Transverse colon (tissue), 4 donors: ENCODE results near the gene SRPRB. TPM values are rescaled to one million over a fixed set of nuclear protein-coding genes. Genes with fewer than 3 reads are reported as not detected.

Experiments used
- DNase-seq: peaks from one replicate; pipeline ENCODE4 v3.0.0-alpha.2; 2019
- H3K27ac ChIP-seq, 4 donors: fragments of 200-600 bp; sonication (generic); 2 replicates each; pipeline ENCODE4 v1.5.1; 2016 to 2018; ENCODE audit warnings: inconsistent platforms in 4 of 4
- H3K27me3 ChIP-seq: fragments of 200-600 bp; sonication (generic); 2 replicates; pipeline ENCODE4 v1.5.1; 2017; ENCODE audit warnings: inconsistent platforms
- H3K36me3 ChIP-seq, 4 donors: fragments of 200-600 bp; sonication (generic); 2 replicates each; pipeline ENCODE4 v1.5.1; 2017 to 2019; ENCODE audit warnings: inconsistent platforms in 4 of 4
- H3K4me1 ChIP-seq, 4 donors: fragments of 200-600 bp; sonication (generic); 2 replicates each; pipeline ENCODE4 v1.5.1; 2017 to 2020; ENCODE audit warnings: inconsistent platforms in 4 of 4
- H3K4me3 ChIP-seq, 4 donors: fragments of 200-600 bp; sonication (generic); 1 replicate in 1 of 4; 2 replicates in 3 of 4; pipeline versions ENCODE4 v1.5.1 to v1.6.1; 2017 to 2019; ENCODE audit warnings: inconsistent platforms in 4 of 4
- H3K9me3 ChIP-seq, 2 donors: fragments of 200-600 bp; sonication (generic); 2 replicates each; pipeline ENCODE4 v1.5.1; 2017 to 2019; ENCODE audit warnings: inconsistent platforms in 2 of 2
- CTCF ChIP-seq, 5 experiments: fragments of 200-600 bp in 3 of 5; fragments of 450-650 bp in 2 of 5; sonication (generic) in 3 of 5; IDR thresholded peaks; 1 replicate in 2 of 5; 2 replicates in 3 of 5; pipeline ENCODE4 v1.5.1; 2016 to 2017; ENCODE audit warnings: antibody characterized with exemption in 5 of 5, inconsistent platforms in 3 of 5, mild to moderate bottlenecking in 2 of 5, moderate library complexity in 1 of 5
- EP300 ChIP-seq: sonication (generic); formaldehyde crosslinking; IDR thresholded peaks from one replicate; pipeline ENCODE4 v1.6.1; 2017; ENCODE audit warnings: antibody characterized with exemption, low read depth
- POLR2A ChIP-seq: fragments of 450-650 bp; IDR thresholded peaks from one replicate; pipeline ENCODE4 v1.6.1; 2016; ENCODE audit warnings: antibody characterized with exemption, mild to moderate bottlenecking, moderate library complexity
- POLR2AphosphoS5 ChIP-seq, 3 donors: sonication (generic); formaldehyde crosslinking; IDR thresholded peaks; one replicate each; pipeline ENCODE4 v1.6.1; 2016; ENCODE audit warnings: antibody characterized with exemption in 3 of 3
- WGBS, 2 donors: methylation state at CpG; one replicate each; pipeline ENCODE4 v1.1.5; 2018; ENCODE audit warnings: low coverage in 1 of 2; 5-methylcytosine and 5-hydroxymethylcytosine counted together
- in situ Hi-C, 4 donors: fragments of 200-750 bp; cut with MboI; loops; one replicate each; pipeline versions ENCODE4 v1.15.0 to v1.15.1; 2017; ENCODE audit warnings: low sequenced_read_pairs in 3 of 4, low pct_ligation_motif_present in 1 of 4, low pct_unique_long_range_greater_than_20kb in 1 of 4
- intact Hi-C: fragments of 100-400 bp; cut with DNase I; formaldehyde crosslinking; loops from one replicate; pipeline ENCODE4 v1.15.1; 2023; ENCODE audit warnings: low total_unique reads
- total RNA-seq, 4 donors: library from RNA; depleted of rRNA; stranded (reverse); fragments of >200 nt; gene quantifications; one replicate each; pipeline ENCODE4 v1.1.0, GENCODE V29; 2016

Gene SRPRB
- total RNA-seq, 4 donors from 2014 or later: 1.5 to 14.6 (median 8.1) TPM

GRCh38 chr3:133761605-133762484 is 43.8 kb upstream of the SRPRB start:
- DNase-seq: no peak
- TF ChIP-seq EP300 (no peak), CTCF (IDR thresholded peaks at IDR 0.05) (no peak), POLR2A (no peak), POLR2AphosphoS5 (IDR thresholded peaks at IDR 0.05) (no peak)
- in situ Hi-C loops (no loop called here), intact Hi-C loops (no loop called here)
- no peaks in the 10 kb centered on the region for H3K36me3 ChIP-seq
- WGBS, 2 donors: 59 to 62% methylated on average over 5 to 6 of the region's 6 CpGs
- no peaks in the 10 kb centered on the region for H3K27me3 ChIP-seq
- no peaks in the 10 kb centered on the region for H3K9me3 ChIP-seq
- no peak overlapping the region for H3K4me3 ChIP-seq
- no peaks in the 10 kb centered on the region for H3K4me1 ChIP-seq
- H3K27ac ChIP-seq: no peak overlapping the region

DNA sequence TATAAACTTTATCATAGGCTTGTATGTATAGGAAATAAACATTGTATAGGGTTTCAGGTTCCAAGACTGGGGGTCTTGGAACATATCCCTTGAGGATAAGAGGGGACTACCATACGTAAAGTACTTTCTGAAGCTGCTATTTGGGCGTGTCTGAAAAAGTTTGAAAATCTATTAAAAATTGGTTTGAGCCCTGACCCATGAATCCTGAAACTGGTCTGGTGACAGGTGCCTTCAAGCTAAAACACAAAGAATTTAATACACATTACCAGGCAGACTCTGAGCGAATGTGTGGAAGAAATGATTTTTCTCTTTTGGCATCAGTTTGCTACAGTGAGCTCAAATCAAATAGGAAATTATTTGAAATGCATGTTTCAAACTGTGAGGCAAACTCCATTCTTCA is 43.1 kb upstream of the SRPRB start:
- Histone ChIP-seq H3K4me3 (no peak overlapping the region), H3K36me3 (no peaks in the 10 kb centered on the region), H3K9me3 (no peaks in the 10 kb centered on the region), H3K27ac (no peak overlapping the region), H3K27me3 (no peaks in the 10 kb centered on the region), H3K4me1 (no peaks in the 10 kb centered on the region)
- in situ Hi-C loops: no loop called here
- intact Hi-C loops: no loop called here
- DNase-seq: no peak
- 70 to 76% methylated on average over 3 of the region's 3 CpGs for WGBS, 2 donors
- TF ChIP-seq POLR2A (no peak), POLR2AphosphoS5 (IDR thresholded peaks at IDR 0.05) (no peak), EP300 (no peak)

DNA sequence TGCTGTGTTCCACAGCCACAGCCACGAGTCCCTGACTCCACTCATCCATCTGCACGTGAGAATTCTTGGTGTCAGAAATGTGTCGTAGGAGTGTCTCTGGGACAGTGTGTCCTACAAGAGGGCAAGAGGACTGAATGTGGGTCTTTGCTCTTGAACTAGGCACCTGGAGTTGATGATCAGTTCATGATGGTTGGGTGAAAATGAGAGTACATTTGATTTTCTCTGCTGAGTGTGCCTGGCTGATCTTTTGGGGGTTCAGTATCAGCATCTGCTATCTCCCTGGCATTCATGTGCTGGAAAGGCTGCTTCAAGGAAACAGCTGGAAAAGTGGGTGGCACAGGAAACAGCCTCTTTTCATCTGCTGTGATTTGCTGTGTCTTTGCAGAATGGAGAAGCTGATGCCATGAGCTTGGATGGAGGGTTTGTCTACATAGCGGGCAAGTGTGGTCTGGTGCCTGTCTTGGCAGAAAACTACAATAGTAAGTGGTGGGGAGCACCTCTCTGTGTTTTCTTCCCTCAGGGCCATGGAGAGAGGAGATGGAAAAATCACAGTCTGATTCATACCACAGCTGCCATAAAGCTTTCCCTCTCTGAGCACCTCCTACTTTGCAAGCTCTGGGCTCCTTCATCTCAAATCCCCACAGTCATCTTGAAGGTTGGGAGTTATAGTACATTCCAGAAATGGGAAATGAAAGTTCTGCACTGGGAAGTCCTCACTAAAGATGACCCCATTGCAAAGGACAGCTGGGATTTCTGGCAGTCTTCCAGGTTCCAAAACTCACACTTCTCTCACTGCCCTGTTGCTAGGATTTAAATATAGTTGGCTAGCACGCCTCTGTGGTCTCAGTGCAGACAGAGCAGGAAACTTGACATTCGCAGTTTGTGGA is 41.6 kb upstream of the SRPRB start:
- H3K4me1 ChIP-seq: no peaks in the 10 kb centered on the region
- H3K36me3 ChIP-seq: no peaks in the 10 kb centered on the region
- no peaks in the 10 kb centered on the region for H3K27me3 ChIP-seq
- H3K9me3 ChIP-seq: no peaks in the 10 kb centered on the region
- TF ChIP-seq POLR2A (no peak), CTCF (IDR thresholded peaks at IDR 0.05) (no peak), POLR2AphosphoS5 (IDR thresholded peaks at IDR 0.05) (no peak), EP300 (no peak)
- H3K4me3 ChIP-seq: no peak overlapping the region
- H3K27ac ChIP-seq: no peak overlapping the region
- intact Hi-C loops (no loop called here), in situ Hi-C loops (no loop called here)
- WGBS, 2 donors: 57 to 63% methylated on average over 2 to 6 of the region's 6 CpGs
- DNase-seq: no peak

DNA sequence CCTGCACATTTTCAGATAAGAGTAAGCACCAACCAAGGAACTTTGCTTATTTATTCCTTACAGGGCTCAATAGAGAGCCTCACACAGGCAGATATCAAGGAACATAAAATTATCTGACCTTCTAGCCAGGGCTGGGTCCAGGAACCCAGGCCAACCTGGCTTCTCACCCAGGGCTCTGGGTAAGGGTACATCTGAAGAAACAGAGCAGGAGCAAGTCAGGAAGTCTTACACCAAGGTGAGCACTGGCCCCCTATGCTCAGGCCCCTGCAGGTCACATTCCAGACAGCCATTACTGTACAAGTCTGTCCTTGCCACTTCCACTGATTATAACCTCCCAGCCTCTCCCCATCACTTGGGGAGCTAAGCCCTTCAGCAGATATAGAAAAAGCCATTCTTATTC is 40.4 kb upstream of the SRPRB start:
- DNase-seq: no peak
- in situ Hi-C loops: no loop called here
- intact Hi-C loops: no loop called here

More for the DNA sequence above, 40.4 kb upstream of the SRPRB start:
- Histone ChIP-seq H3K36me3 (no peaks in the 10 kb centered on the region), H3K4me3 (no peak overlapping the region), H3K9me3 (no peaks in the 10 kb centered on the region), H3K27ac (no peak overlapping the region), H3K27me3 (no peaks in the 10 kb centered on the region), H3K4me1 (no peaks in the 10 kb centered on the region)
- TF ChIP-seq EP300 (no peak), CTCF (IDR thresholded peaks at IDR 0.05) (no peak), POLR2A (no peak), POLR2AphosphoS5 (IDR thresholded peaks at IDR 0.05) (no peak)
